ENCODE data around the gene DPYSL5.

- no peak for TF ChIP-seq TAF1 (conservative IDR thresholded peaks at IDR 0.05)
- no peak for TF ChIP-seq REST (IDR thresholded peaks at IDR 0.05)
- TF ChIP-seq CTCF (IDR thresholded peaks at IDR 0.05; ENCODE audit: low read depth, low read length, missing input control), result no peak
- no peak for TF ChIP-seq RAD21 (IDR thresholded peaks at IDR 0.05)
- no peak for TF ChIP-seq MAX (IDR thresholded peaks at IDR 0.05)
- no peak for TF ChIP-seq YY1 (IDR thresholded peaks at IDR 0.05)
- no peak for TF ChIP-seq SP1 (IDR thresholded peaks at IDR 0.05)
- TF ChIP-seq NR2F2 (IDR thresholded peaks at IDR 0.05), result no peak
- no peak for TF ChIP-seq EGR1 (IDR thresholded peaks at IDR 0.05; ENCODE audit: low read depth in 2 of 2)
- no peak for TF ChIP-seq HNF4A (conservative IDR thresholded peaks at IDR 0.05)
- TF ChIP-seq, protein P1, sequence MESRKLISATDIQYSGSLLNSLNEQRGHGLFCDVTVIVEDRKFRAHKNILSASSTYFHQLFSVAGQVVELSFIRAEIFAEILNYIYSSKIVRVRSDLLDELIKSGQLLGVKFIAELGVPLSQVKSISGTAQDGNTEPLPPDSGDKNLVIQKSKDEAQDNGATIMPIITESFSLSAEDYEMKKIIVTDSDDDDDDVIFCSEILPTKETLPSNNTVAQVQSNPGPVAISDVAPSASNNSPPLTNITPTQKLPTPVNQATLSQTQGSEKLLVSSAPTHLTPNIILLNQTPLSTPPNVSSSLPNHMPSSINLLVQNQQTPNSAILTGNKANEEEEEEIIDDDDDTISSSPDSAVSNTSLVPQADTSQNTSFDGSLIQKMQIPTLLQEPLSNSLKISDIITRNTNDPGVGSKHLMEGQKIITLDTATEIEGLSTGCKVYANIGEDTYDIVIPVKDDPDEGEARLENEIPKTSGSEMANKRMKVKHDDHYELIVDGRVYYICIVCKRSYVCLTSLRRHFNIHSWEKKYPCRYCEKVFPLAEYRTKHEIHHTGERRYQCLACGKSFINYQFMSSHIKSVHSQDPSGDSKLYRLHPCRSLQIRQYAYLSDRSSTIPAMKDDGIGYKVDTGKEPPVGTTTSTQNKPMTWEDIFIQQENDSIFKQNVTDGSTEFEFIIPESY (IDR thresholded peaks at IDR 0.05), result no peak
Measured at GRCh38 chr2:26818255-26818654, 29.7 kb upstream of the DPYSL5 start.

Data from liver (tissue), 3 donors.